LNCaP clone FGC (cell line): ENCODE results near the gene PPP1R18.
A peak's percentile ranks its signal among the peaks of the same experiment; 100 is the strongest.

ENCODE experiments used
- DNase-seq: peaks from one replicate; pipeline ENCODE4 v3.0.0-alpha.2; 2011; ENCODE audit warnings: low read depth
- H3K4me3 ChIP-seq: 2 replicates; pipeline ENCODE4 v1.5.1; 2011; ENCODE audit warnings: mild to moderate bottlenecking, low read depth, low read length, control low read depth
- CTCF ChIP-seq: IDR thresholded peaks from 2 replicates; pipeline ENCODE4 v1.5.1; 2012; ENCODE audit warnings: mild to moderate bottlenecking; ENCODE audit not compliant: control insufficient read depth, insufficient read depth; ENCODE audit errors: extremely low read depth

The PPP1R18 gene

GRCh38 chr6:30705620-30706019 is 19.2 kb upstream of the PPP1R18 start:
- H3K4me3 ChIP-seq = no peak overlapping the region
- TF ChIP-seq CTCF = no peak
- no peak for DNase-seq

GRCh38 chr6:30703821-30704220 is 17.4 kb upstream of the PPP1R18 start:
- no peak for DNase-seq
- H3K4me3 ChIP-seq = no peak overlapping the region
- no peak for TF ChIP-seq CTCF

- no peak for TF ChIP-seq CTCF
- no peak overlapping the region for H3K4me3 ChIP-seq
- no peak for DNase-seq
Measured at GRCh38 chr6:30703011-30703410, 16.6 kb upstream of the PPP1R18 start.

GRCh38 chr6:30700340-30700739 is 13.9 kb upstream of the PPP1R18 start:
- no peak overlapping the region for H3K4me3 ChIP-seq
- TF ChIP-seq CTCF = no peak
- DNase-seq = no peak

GRCh38 chr6:30696432-30696831 is 10.0 kb upstream of the PPP1R18 start:
- H3K4me3 ChIP-seq = no peak overlapping the region
- no peak for DNase-seq
- TF ChIP-seq CTCF = no peak

- TF ChIP-seq CTCF = no peak
- no peak for DNase-seq
- H3K4me3 ChIP-seq = peak overlapping the region; percentile 68
Measured at GRCh38 chr6:30691208-30691847, 4.9 kb upstream of the PPP1R18 start.
